Liver (tissue), 9 donors: ENCODE results near the gene RRP8. TPM values are rescaled to one million over a fixed set of nuclear protein-coding genes. Genes with fewer than 3 reads are reported as not detected.

Experiments
- DNase-seq: peaks from one replicate; pipeline ENCODE4 v3.0.0-alpha.2; 2017; ENCODE audit warnings: low spot score
- H3K27ac ChIP-seq, 2 donors: one replicate each; pipeline ENCODE4 v1.7.0; 2013; ENCODE audit warnings: inconsistent platforms in 2 of 2, low read length in 2 of 2, control low read depth in 1 of 2, low read depth in 1 of 2, mild to moderate bottlenecking in 1 of 2
- H3K27me3 ChIP-seq, 4 donors: one replicate each; pipeline versions ENCODE4 v1.6.1 to v1.7.0; 2013; ENCODE audit warnings: low read length in 3 of 4, inconsistent platforms in 1 of 4, mild to moderate bottlenecking in 1 of 4, moderate library complexity in 1 of 4; ENCODE audit not compliant: control insufficient read depth in 4 of 4, insufficient read depth in 4 of 4
- H3K36me3 ChIP-seq, 4 donors: one replicate each; pipeline versions ENCODE4 v1.6.1 to v1.7.0; 2013; ENCODE audit warnings: low read length in 3 of 4, mild to moderate bottlenecking in 3 of 4, low read depth in 1 of 4, moderate library complexity in 1 of 4; ENCODE audit not compliant: control insufficient read depth in 4 of 4, insufficient read depth in 3 of 4
- H3K4me1 ChIP-seq, 4 donors: one replicate each; pipeline versions ENCODE4 v1.6.1 to v1.7.0; 2013; ENCODE audit warnings: low read length in 3 of 4, mild to moderate bottlenecking in 3 of 4, moderate library complexity in 1 of 4; ENCODE audit not compliant: control insufficient read depth in 4 of 4, insufficient read depth in 4 of 4
- H3K4me3 ChIP-seq, 3 donors: one replicate each; pipeline versions ENCODE4 v1.6.1 to v1.7.0; 2013; ENCODE audit warnings: low read length in 3 of 3, control low read depth in 1 of 3, low read depth in 1 of 3, mild to moderate bottlenecking in 1 of 3
- H3K9ac ChIP-seq, 2 donors: one replicate each; pipeline ENCODE4 v1.7.0; 2013; ENCODE audit warnings: low read length in 2 of 2, mild to moderate bottlenecking in 2 of 2, moderate library complexity in 2 of 2, control low read depth in 1 of 2, low read depth in 1 of 2
- H3K9me3 ChIP-seq, 4 donors: one replicate each; pipeline versions ENCODE4 v1.6.1 to v1.7.0; 2013; ENCODE audit warnings: low read length in 3 of 4; ENCODE audit not compliant: control insufficient read depth in 4 of 4
- ATF3 ChIP-seq: IDR thresholded peaks from 2 replicates; pipeline ENCODE4 v1.6.1; 2016; ENCODE audit warnings: antibody characterized with exemption
- CTCF ChIP-seq: fragments of 150-350 bp; IDR thresholded peaks from 2 replicates; pipeline ENCODE4 v1.5.1; 2017; ENCODE audit warnings: improper control_type of control experiment, low read depth, low read length; ENCODE audit not compliant: missing input control
- EGR1 ChIP-seq, 2 donors: IDR thresholded peaks; 2 replicates each; pipeline ENCODE4 v1.6.1; 2016 to 2018; ENCODE audit warnings: antibody characterized with exemption in 2 of 2, low read depth in 2 of 2
- FOXA1 ChIP-seq: IDR thresholded peaks from 2 replicates; pipeline ENCODE4 v1.6.1; 2016; ENCODE audit warnings: antibody characterized with exemption
- FOXA2 ChIP-seq: IDR thresholded peaks from 2 replicates; pipeline ENCODE4 v1.6.1; 2016; ENCODE audit warnings: antibody characterized with exemption
- GABPA ChIP-seq, 2 donors: IDR thresholded peaks in 1 of 2; conservative IDR thresholded peaks in 1 of 2; 2 replicates each; pipeline ENCODE4 v1.6.1; 2016; ENCODE audit warnings: antibody characterized with exemption in 2 of 2, mild to moderate bottlenecking in 1 of 2, moderate library complexity in 1 of 2
- HNF4A ChIP-seq, 2 donors: conservative IDR thresholded peaks; 2 replicates each; pipeline ENCODE4 v1.6.1; 2016; ENCODE audit warnings: antibody characterized with exemption in 2 of 2, mild to moderate bottlenecking in 2 of 2
- JUND ChIP-seq, 2 donors: IDR thresholded peaks; 2 replicates each; pipeline ENCODE4 v1.6.1; 2016; ENCODE audit warnings: antibody characterized with exemption in 2 of 2
- NR2F2 ChIP-seq: IDR thresholded peaks from 2 replicates; pipeline ENCODE4 v1.6.1; 2016; ENCODE audit warnings: antibody characterized with exemption
- RAD21 ChIP-seq, 2 donors: IDR thresholded peaks; 2 replicates each; pipeline ENCODE4 v1.6.1; 2016; ENCODE audit warnings: antibody characterized with exemption in 2 of 2, mild to moderate bottlenecking in 2 of 2
- REST ChIP-seq: IDR thresholded peaks from 2 replicates; pipeline ENCODE4 v1.6.1; 2016; ENCODE audit warnings: antibody characterized with exemption, mild to moderate bottlenecking
- RXRA ChIP-seq, 2 donors: IDR thresholded peaks; 2 replicates each; pipeline ENCODE4 v1.6.1; 2017 to 2018; ENCODE audit warnings: antibody characterized with exemption in 2 of 2, mild to moderate bottlenecking in 1 of 2
- SP1 ChIP-seq: IDR thresholded peaks from 2 replicates; pipeline ENCODE4 v1.6.1; 2018; ENCODE audit warnings: antibody characterized with exemption, mild to moderate bottlenecking
- TAF1 ChIP-seq: conservative IDR thresholded peaks from 2 replicates; pipeline ENCODE4 v1.6.1; 2016; ENCODE audit warnings: antibody characterized with exemption, mild to moderate bottlenecking
- ZBTB33 ChIP-seq: IDR thresholded peaks from 2 replicates; pipeline ENCODE4 v1.6.1; 2016; ENCODE audit warnings: antibody characterized with exemption
- WGBS: extraction: QIAGEN DNeasy Blood & Tissue Kit; methylation state at CpG from one replicate; pipeline ENCODE4 v1.1.7; 2013; 5-methylcytosine and 5-hydroxymethylcytosine counted together
- polyA plus RNA-seq, 2 donors: library from polyadenylated mRNA; stranded (reverse) in 1 of 2; unstranded in 1 of 2; fragments of 200-250 nt in 1 of 2; fragments of >200 nt in 1 of 2; fragmentation: Nextera tagmentation in 1 of 2; extraction: Ambion mirVana in 1 of 2; gene quantifications; one replicate each; pipeline versions ENCODE4 v1.2.1 to v1.2.3, GENCODE V29; 2013 to 2015
- total RNA-seq, 2 donors: library from RNA; depleted of rRNA; stranded (reverse); fragments of >200 nt; gene quantifications; one replicate each; pipeline ENCODE4 v1.2.3, GENCODE V29; 2014
- TF ChIP-seq, protein P1 (sequence below): IDR thresholded peaks from 2 replicates; pipeline ENCODE4 v1.6.1; 2016; ENCODE audit warnings: antibody characterized with exemption
- donor health status: healthy.
- donor health status: healthy.
- donor health status: healthy.
- donor health status: healthy.
- donor health status: healthy.

The RRP8 gene
- total and polyA plus RNA-seq, 4 donors, result 10.3 to 12.6 (median 11.2) TPM

DNA sequence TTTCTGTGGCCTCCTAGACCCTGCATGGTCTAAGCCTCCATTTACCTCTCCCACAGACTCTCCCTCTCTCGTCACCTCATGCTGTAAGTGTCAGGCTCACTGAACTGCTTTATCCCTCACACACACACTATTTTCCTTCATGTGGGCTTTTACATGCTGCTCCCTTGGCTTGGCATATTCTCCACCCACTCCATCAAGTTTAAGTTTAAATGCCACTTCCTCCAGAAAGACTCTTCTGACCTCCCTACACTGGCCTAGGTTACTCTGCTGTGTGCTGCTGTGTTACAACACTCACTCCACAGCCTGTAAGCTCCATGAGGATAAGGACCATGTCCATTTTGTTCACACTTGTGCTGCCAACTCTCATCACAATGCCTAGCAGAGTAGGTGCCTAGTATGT, 49.7 kb upstream of the RRP8 start:
- no peak overlapping the region for H3K9ac ChIP-seq
- no peak for DNase-seq
- H3K36me3 ChIP-seq, result no peaks in the 10 kb centered on the region
- 89% methylated on average over 1 of the region's 1 CpG for WGBS
- no peak overlapping the region for H3K4me3 ChIP-seq
- H3K27ac ChIP-seq, result no peak overlapping the region
- peaks cover 0 to 10% (median 3%) of the 10 kb centered on the region in 4 donors for H3K4me1 ChIP-seq
- H3K27me3 ChIP-seq, result no peaks in the 10 kb centered on the region
- no peaks in the 10 kb centered on the region for H3K9me3 ChIP-seq
- TF ChIP-seq FOXA1 (no peak), REST (no peak), HNF4A (conservative IDR thresholded peaks at IDR 0.05) (no peak), RXRA (IDR thresholded peaks at IDR 0.05) (no peak), TAF1 (no peak)

- no peak for TF ChIP-seq ATF3
- TF ChIP-seq FOXA2, result no peak
- TF ChIP-seq NR2F2, result no peak
- TF ChIP-seq JUND (IDR thresholded peaks at IDR 0.05), result no peak
- TF ChIP-seq FOXA1, result no peak
- TF ChIP-seq CTCF, result no peak
- no peak for TF ChIP-seq HNF4A (conservative IDR thresholded peaks at IDR 0.05)
- no peak for TF ChIP-seq TAF1
- no peak for TF ChIP-seq REST
- no peak for TF ChIP-seq GABPA (IDR thresholded peaks at IDR 0.05 in 1 of 2, conservative IDR thresholded peaks at IDR 0.05 in 1 of 2)
- no peak for TF ChIP-seq SP1
- TF ChIP-seq RAD21 (IDR thresholded peaks at IDR 0.05), result no peak
- TF ChIP-seq, protein P1, sequence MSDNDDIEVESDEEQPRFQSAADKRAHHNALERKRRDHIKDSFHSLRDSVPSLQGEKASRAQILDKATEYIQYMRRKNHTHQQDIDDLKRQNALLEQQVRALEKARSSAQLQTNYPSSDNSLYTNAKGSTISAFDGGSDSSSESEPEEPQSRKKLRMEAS, result no peak
- TF ChIP-seq RXRA (IDR thresholded peaks at IDR 0.05), result no peak
- no peak for TF ChIP-seq EGR1 (IDR thresholded peaks at IDR 0.05; ENCODE audit: low read depth in 2 of 2)
- TF ChIP-seq ZBTB33, result no peak
- Histone ChIP-seq H3K27me3 (no peaks in the 10 kb centered on the region), H3K9ac (no peak overlapping the region), H3K36me3 (no peaks in the 10 kb centered on the region), H3K27ac (no peak overlapping the region), H3K9me3 (no peaks in the 10 kb centered on the region), H3K4me3 (no peak overlapping the region), H3K4me1 (peaks cover 0 to 10% (median 3%) of the 10 kb centered on the region in 4 donors)
- no peak for DNase-seq
- 72% methylated on average over 3 of the region's 3 CpGs for WGBS
Measured at GRCh38 chr11:6652182-6652581, 48.8 kb upstream of the RRP8 start.
